Measurements from ENCODE around the gene INTS7.
"Not testable (repeated sequence)": the region's sequence is repeated elsewhere in the genome, so short reads cannot be mapped to it uniquely, and the experiment has no call there.

The INTS7 gene

DNA sequence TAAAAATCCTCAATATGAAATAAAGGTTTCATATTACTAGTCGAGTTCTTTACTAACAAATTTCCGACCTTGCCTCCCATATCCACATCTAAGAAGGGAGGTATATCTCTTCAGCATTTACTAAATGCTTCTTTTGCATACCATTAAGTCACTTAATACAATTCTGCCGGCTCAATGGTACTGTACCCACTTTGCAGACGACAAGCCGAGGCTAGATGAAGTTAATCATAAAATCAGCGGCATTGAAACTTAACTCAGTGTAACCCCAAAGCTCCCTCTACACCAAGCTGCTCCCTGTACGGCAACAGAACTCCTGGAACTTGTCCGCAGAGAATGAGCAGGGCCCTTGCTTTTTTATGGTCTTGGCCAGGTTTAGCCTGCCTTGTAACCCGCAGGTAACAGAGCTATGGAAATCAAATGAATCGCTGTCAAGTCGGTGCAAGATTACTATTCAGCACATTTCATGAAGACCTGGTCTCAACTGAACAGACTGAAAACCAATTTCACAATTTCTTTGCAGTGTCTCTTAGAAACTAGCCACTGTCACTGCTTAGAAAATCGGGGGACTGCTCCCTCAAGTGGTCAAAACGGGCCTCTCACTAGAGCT, 738 bp downstream of the INTS7 start:
- DNase-seq, result no peak

DNA sequence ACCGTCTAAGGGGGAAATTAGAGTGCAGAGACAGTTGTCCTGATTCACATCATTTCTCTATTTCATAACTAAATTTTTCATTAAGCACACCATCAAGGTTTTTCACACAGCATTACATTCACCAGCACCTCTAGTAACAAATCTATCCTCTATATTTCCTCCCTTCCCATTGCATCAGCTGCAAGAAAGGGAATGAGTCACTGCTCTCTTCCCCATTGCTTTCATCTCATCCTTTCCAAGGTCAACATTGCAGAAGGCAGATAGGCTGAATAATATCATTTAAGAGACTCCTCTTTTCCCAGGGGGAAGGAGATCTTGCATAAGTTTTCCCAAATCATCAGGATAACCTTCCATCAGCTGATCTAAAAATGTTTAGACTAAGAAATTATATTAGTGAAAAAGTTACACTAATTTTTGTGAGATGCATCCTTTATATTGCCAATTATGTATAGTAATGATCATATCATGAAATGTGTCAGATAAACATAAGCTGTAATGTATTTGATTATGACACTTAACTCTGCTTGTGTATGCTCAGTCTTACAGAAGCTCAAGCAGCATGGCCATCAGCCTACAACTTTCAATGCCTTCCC, 4.3 kb downstream of the INTS7 start:
- DNase-seq, result peak; percentile 9 to 35

DNA sequence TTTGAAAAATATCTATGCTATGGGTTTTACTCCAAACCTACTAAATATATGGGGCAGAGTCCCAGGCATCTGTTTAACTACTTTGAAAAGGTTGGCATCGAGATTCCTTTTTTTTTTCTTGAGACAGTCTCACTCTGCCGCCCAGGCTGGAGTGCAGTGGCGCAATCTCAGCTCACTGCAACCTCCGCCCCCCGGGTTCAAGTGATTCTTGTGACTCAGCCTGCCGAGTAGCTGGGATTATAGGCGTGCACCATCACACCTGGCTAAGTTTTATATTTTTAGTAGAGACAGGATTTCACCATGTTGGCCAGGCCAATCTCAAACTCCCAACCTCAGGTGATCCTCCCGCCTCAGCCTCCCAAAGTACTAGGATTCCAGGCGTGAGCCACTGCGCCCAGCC, 7.6 kb downstream of the INTS7 start:
- DNase-seq, result not testable (repeated sequence)

DNA sequence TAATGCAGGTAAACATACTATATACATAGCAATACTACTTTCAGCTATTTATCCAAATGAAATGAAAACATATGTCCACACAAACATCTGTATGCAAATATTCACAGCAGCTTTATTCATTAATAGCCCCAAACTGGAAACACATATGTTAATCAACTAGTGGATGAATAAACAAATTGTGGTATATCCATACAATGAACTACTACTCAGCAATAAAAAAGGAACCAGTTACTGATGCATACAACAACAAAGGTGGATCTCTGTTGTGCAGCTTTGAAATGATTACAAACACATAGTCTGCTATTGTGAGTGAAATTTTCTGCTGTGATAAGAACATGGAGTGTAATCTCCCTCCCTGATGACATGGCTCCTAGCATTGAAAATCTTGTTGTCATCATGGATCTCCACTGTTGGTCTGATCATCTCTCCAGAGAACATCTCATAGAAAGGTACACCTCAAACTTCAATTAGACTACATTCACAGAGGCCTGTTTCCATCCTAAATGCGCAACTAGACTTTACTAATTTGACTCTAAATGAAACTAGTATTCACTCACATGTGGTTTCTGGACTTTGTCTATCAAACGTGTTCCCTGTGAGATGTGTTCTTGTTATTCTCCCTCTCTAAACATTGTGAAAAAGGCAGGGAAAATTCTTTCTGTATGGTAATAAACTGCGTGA, 10.7 kb downstream of the INTS7 start:
- DNase-seq, result no peak

DNA sequence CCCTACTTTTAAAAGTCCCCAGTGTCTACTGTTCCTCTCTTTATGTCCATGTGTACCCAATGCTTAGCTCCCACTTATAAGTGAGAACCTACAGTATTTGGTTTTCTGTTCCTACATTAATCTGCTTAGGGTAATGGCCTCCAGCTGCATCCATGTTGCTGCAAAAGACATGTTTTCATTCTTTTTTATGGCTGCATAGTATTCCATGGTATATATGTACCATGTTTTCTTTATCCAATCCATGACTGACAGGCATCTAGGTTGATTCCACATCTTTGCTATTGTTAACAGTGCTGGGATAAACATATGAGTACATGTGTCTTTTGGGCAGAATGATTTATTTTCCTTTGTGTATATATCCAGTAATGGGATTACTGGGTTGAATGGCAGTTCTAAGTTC, 12.4 kb downstream of the INTS7 start:
- not testable (repeated sequence) for DNase-seq

DNA sequence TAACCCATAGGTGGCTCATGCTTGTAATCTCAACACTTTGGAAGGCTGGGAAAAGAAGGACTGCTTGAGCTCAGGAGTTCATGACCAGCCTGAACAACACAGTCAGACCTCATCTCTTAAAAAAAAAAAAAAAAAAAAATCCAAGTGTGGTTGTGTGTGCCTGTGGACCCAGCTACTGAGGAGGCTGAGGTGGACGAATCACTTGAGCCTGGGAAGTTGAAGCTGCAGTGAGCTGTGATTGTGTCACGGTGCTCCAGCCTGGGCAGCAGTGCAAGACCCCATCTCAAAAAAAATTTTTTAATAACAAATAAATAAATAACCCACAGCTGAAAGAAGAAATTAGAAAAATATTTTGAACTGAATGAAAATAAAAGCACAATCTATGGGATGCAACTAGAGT, 13.8 kb downstream of the INTS7 start:
- DNase-seq, result no peak

DNA sequence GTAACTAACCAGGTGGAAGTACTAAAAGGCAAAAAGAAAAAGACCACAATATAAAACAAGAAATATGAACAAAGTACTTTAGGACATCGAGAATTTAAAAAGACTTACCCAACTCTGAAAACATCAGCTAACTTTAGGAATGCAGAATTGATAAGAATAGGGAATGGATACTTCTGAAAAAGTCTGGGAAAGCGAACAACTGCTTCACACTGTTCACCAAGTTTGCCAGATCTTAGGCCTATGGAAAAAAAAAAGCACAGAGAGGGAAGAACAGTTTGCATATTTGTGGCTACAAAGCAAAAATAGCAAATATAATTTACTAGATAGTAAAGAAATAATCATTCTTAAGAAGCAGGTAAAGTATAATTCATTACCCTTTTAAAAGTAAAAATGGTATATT, 14.4 kb downstream of the INTS7 start:
- no peak for DNase-seq

DNA sequence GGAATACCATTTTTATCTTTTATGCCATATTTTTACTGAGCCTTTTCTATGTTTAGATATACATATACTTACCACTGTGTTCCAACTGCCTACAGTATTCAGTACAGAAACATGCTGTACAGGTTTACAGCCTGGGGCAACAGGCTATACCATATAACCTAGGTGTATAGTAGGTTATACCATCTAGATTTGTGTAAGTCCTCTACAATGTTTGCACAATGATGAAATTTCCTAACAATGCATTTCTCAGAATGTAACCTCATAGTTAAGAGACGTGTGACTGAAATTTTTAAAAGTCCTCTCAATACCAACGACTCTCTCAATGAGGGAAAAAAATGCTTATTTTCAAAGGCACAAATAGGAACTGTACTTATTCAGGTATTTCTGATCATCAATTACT, 21.7 kb downstream of the INTS7 start:
- peak in 1 of 2 donors; percentile 3 for DNase-seq

DNA sequence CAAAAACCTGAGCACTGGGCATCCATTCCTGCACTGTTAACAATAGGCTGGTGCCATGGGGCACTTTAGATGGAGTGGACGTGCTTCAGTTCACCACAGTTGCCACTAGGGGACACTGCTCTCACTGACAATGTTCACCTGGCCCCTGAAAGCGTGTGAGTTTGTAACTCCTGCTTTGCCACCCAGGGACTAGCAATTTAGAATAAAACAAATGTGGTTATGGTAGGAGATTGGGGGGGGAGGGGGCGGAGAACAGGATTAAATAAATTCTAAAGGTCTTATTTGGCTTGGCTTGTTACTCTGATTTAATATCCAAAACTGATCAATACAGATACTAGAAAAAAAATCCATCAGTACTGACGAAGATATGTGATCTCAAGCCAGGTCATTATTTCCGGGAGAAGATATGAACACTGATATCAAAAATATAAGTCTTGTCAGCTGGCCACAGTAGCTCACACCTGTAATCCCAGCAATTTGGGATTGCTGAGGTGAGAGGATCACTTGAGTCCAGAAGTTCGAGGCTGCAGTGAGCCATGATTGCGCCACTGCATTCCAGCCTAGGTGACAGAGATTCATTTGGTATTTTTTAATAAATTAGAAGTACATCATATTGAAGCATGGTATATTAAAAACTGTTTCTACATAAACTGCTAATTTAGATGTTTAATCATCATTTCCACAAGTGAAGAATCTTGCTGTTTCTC, 23.2 kb downstream of the INTS7 start:
- DNase-seq, result peak; percentile 48 to 85

DNA sequence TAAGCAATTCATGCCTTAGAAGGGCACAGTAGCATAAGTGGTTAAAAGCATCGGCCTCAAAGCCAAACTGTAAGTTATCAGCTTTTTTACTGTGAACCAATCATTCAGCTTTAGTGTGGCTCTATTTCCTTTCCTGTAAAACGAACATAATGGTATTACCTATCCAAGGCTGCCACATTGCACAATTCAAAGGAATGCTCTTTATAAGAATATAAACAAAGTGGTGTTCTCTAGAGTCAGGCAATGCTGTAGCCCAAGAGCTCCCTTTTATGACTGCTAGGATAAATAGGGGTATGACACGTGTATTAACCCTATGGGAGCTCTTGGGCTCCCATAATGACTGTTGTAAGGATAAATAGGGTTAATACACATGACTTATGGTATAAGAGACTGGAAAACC, 25.4 kb downstream of the INTS7 start:
- DNase-seq, result no peak

DNA sequence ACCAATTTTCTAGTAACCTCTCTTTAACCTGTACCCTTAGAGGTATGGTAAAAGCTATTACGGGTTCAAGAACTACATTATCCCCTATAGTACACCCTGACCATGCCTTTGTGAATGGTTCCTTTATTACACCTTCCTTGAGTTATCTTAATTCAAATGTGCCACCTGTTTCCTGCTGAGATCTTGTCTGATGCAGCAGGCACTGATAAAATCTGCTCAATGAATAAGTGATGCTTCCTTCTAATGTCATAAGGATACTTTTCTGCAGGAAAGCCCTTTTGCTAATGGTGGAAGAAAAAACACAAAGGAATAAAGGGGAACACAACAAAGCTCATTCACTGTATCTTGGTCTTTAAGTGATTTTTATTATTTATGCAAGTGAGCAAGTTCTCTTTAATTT, 25.8 kb downstream of the INTS7 start:
- no peak for DNase-seq

DNA sequence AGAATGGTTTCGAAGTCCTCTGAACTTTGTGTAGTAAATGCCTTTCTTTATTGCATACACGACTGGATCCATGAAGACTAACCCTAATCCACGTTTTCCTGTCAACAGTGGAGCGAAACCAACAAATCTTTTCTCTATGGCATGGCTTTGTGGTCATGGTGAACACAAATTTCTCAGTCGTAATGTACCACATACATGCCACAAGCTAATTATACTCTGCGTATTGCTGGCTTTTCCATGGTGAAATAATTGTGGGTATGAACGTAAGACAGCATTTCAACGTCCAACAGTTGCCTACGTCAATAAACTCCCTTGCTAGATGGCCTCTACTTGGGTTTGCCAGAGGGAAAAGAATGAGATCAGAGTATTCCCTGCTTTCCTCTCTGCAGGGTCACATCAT, 27.5 kb downstream of the INTS7 start:
- no peak for DNase-seq

DNA sequence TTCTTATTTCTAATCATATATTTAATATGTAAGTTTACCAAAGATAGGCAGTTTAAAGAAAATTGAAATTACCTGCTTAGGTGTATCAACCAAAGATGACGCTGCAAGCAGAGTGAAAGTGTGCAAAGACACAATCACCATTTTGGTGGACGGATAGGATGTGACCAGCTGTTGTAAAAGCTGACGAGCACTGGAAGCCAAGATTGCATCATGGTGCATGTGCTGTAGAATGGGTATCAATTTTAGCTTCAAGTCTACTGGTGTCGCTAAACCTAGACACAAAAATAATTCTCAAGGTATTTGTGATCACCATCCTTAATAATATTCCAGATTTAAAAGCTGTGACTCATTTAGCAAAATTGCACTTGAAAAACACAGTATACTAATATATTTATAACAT, 28.2 kb downstream of the INTS7 start:
- DNase-seq, result no peak

DNA sequence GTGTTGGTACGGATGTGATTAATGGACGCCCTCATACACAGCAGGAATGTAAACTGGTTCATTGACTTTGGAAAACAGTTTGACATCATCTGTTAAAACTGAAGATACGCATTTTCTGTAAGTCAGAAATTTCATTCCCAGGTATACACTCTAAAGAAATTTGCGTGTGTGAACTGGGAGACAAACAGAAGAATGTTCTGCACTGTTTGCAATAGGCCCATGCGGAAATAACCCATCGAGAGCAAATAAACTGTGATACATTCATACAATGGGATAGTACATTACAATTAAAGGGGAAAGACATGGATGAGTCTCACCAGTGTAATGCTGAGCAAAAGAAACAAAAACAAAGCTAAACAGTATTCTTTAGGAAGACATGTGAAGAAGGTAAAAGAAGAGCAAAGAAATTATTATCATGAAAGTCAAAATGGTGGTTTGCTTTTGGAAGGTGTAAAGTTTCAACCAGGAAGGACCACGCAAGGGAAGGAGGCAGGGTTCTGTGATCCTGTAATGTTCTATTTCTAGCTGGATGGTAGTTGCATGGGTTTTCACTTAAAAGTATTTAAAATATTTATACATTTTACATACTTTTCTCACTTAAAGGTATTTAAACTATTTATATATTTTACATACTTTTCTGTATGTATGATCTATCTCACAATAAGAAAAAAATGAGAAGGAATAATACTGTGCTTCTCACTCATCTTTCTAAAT, 30.3 kb downstream of the INTS7 start:
- DNase-seq, result no peak

DNA sequence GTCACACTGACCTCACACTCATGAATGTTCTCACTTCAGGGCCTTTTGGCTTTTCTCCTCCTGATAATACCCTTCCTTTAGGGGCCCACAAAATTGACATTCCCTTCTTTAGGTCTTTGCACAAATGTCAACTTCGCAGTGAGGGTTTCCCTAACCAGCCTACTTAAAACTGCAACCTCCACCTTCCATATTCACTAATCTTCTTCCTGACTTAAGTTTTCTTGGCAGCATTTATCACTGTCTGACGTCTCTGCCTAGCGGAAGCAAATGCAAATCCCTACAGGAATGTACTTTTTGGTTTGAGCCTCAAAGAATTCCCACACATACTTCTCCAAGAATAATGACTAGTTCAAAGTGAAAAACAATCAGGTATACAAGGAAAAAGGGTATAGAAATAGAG, 32.8 kb downstream of the INTS7 start:
- DNase-seq, result no peak

DNA sequence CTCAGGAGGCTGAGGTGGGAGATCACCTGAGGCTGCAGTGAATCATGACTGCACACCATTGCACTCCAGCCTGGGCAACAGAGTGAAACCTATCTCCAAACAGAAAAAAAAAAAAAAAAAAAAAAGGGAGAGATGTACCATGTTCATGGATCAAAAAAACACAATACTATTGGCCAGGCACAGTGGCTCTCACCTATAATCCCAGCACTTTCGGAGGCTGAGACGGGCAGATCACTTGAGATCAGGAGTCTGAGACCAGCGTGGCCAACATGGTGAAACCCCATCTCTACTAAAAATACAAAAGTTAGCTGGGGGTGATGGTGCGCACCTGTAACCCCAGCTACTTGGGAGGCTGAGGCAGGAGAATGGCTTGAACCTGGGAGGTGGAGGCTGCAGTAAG, 37.9 kb downstream of the INTS7 start:
- not testable (repeated sequence) for DNase-seq

DNA sequence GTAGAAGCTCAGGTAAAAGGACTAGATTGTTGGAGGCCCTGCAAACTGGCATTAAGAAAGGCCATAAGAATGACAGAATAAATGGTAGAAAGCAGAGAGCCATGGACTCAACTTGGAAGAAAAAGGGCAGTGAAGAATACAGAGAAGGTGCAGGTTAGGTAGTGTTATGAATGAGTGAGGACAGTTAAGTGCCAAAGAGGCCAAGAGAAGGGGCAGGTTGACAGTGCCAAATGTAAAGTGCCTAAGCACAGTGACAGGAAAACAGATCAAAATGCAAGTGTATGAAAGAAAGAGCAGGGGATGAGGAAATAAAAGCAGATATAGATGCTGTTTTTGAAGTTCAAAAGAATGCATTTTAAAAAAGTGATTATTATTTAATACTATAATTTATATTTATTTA, 43.7 kb downstream of the INTS7 start:
- DNase-seq, result no peak

DNA sequence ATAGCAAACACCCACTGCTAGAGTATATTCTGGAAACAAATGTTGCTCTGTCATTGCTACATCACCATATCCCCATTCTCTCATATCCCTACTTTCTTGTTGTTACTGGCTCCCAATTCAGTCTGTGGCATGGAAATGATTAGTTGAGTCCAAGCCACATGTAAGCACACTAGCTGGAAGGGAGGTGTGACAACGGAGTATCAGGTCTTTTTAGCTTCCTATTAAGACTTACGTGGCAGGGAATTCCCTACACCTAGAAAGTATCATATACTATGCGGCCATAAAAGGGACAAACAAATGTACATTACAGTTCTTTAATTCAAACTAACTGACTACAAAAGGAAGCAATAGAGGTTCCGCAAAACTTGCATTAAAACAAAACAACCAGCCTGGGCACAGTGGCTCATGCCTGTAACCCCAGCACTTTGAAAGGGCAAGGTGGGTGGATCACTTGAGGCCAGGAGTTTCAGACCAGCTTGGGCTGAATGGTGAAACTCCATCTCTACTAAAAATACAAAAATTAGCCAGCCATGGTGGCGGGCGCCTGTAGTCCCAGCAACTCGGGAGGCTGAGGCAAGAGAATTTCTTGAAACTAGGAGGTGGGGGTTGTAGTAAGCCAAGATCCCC, 48.6 kb downstream of the INTS7 start:
- DNase-seq, result no peak

DNA sequence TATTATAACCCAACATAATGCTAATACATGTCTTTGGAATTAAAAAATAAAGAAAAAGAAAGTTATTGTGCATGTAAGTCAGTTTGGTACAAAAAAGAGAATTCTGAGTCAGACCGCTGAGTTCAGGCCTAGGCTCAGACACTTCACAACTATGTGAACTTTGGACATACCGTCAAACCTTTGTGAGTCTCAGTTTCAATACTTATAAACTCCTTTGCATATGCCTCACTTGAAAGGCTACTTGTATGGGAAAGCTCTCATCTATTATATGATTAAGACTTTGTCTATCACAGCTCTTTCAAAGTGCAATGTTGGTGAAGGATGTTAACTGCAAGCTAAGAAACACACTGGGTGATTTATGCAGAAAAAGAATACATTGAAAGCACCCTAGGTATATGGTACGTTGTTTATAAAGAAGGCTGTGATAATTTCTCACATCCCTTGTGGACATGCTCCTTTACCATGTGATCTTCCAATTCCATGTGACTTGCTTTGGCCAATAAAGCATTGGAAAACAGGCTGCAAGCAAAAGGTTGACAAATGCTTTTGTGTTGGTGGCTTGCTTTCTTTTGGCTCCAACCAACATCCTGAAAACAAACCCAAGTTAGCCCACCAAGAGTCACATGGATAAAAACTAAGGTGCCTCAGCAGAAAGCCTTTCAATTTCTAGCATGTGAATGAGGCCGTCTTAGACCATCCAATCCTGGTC, 49.6 kb downstream of the INTS7 start:
- no peak for DNase-seq

DNA sequence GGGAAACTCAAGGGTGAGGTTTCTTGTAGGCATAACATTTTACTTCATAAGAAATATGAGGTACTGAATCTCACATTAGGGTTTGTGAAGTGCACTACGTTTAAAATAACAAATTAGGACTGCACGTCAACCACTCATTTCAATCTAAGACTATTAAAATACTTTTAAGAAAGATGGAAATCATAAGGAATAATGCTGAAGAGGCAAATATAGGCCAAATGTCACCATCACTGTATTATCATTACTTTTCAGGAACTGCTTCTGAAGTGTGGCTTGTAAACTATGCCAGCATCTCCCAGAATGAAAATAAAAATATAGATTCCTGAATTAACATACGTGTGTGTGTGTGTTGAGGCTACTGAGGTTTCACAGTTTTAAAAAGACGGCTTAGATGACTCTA, 56.8 kb downstream of the INTS7 start:
- DNase-seq, result no peak

DNA sequence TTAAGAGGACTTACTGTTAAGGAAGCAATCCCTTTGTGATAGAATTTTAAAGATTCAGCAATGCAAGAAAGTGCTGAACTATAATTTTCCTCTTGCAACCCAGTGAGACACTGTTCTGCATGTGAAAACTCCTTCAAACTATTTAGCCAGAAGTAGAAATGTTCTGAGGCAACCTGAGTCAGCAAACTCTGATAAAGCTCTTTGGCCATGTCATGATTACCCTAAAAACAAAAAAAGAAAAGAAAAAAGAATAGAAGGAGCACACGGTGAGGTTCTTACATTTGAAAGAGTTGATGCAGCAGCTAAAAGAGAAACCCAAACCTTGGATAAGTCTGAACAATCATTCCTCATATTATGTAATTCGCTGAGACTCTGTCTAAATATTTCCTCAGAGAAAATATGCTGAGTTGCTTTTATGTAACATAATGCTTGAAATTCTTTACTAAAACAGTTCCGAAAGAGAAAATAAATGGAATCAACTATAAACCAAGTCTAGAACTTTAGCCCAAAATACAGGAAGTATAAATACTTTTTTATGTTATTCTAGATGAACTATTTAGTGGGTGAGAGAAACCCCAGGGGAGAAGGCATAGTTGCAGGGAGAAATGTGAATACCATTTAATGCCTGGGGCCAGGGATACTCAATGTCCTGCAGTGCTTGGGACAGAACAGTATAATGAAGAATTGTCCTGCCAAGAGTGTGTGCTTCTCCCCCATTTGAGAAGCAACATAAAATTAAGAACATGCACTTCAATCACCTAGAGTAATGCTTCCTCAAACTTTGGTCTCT, 60.0 kb downstream of the INTS7 start:
- DNase-seq, result peak in 1 of 2 donors; percentile 3
